GM12878 (cell line): Measurements from ENCODE around the gene NDUFB11.

ENCODE experiments used
- BHLHE40 ChIP-seq, 2 experiments: fragments of 450-650 bp in 1 of 2; IDR thresholded peaks; 2 replicates each; pipeline ENCODE4 v1.6.1; 2011 to 2017; ENCODE audit warnings: low read depth in 2 of 2, borderline replicate concordance in 1 of 2, improper control_type of control experiment in 1 of 2, low read length in 1 of 2, mild to moderate bottlenecking in 1 of 2
- JUND ChIP-seq: IDR thresholded peaks from 2 replicates; pipeline ENCODE4 v1.6.1; 2012; ENCODE audit warnings: low read depth, mild to moderate bottlenecking, low read length, improper control_type of control experiment, moderate library complexity
- MXI1 ChIP-seq: fragments of 150-350 bp; IDR thresholded peaks from 2 replicates; pipeline ENCODE4 v1.6.1; 2011; ENCODE audit warnings: low read depth, mild to moderate bottlenecking, inconsistent platforms, low read length, improper control_type of control experiment
- NR2C2 ChIP-seq: IDR thresholded peaks from 2 replicates; pipeline ENCODE4 v1.6.1; 2011; ENCODE audit warnings: borderline replicate concordance, low read depth; ENCODE audit not compliant: control insufficient read depth, insufficient read length
- SMC3 ChIP-seq: IDR thresholded peaks from 2 replicates; pipeline ENCODE4 v1.6.1; 2011; ENCODE audit warnings: low read length, improper control_type of control experiment, borderline replicate concordance
- TF ChIP-seq, protein P1 (sequence below), 3 experiments: IDR thresholded peaks in 2 of 3; conservative IDR thresholded peaks in 1 of 3; 2 replicates each; pipeline ENCODE4 v1.5.1; 2011; ENCODE audit warnings: low read depth in 3 of 3, low read length in 3 of 3, mild to moderate bottlenecking in 3 of 3, control low read depth in 2 of 3, moderate library complexity in 2 of 3, inconsistent platforms in 1 of 3, mixed read lengths in 1 of 3; ENCODE audit not compliant: control insufficient read depth in 2 of 3, insufficient read depth in 1 of 3; ENCODE audit errors: extremely low read depth in 1 of 3

GRCh38 chrX:47145395-47146120 lies 1.1 kb upstream of the NDUFB11 start:
- no peak for TF ChIP-seq NR2C2
- no peak for TF ChIP-seq JUND
- TF ChIP-seq SMC3 = no peak
- TF ChIP-seq, protein P1, sequence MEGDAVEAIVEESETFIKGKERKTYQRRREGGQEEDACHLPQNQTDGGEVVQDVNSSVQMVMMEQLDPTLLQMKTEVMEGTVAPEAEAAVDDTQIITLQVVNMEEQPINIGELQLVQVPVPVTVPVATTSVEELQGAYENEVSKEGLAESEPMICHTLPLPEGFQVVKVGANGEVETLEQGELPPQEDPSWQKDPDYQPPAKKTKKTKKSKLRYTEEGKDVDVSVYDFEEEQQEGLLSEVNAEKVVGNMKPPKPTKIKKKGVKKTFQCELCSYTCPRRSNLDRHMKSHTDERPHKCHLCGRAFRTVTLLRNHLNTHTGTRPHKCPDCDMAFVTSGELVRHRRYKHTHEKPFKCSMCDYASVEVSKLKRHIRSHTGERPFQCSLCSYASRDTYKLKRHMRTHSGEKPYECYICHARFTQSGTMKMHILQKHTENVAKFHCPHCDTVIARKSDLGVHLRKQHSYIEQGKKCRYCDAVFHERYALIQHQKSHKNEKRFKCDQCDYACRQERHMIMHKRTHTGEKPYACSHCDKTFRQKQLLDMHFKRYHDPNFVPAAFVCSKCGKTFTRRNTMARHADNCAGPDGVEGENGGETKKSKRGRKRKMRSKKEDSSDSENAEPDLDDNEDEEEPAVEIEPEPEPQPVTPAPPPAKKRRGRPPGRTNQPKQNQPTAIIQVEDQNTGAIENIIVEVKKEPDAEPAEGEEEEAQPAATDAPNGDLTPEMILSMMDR (IDR thresholded peaks at IDR 0.05 in 2 of 3, conservative IDR thresholded peaks at IDR 0.05 in 1 of 3; ENCODE audit: control insufficient read depth in 2 of 3, extremely low read depth in 1 of 3, insufficient read depth in 1 of 3, low read depth in 3 of 3, low read length in 3 of 3) = no peak
- no peak for TF ChIP-seq MXI1
- TF ChIP-seq BHLHE40 (IDR thresholded peaks at IDR 0.05; ENCODE audit: borderline replicate concordance in 1 of 2, low read depth in 2 of 2, low read length in 1 of 2) = no peak
